ENCODE data around the gene NIPSNAP2.
"Not testable (repeated sequence)": the region's sequence is repeated elsewhere in the genome, so short reads cannot be mapped to it uniquely, and the experiment has no call there.

NIPSNAP2 gene

DNA sequence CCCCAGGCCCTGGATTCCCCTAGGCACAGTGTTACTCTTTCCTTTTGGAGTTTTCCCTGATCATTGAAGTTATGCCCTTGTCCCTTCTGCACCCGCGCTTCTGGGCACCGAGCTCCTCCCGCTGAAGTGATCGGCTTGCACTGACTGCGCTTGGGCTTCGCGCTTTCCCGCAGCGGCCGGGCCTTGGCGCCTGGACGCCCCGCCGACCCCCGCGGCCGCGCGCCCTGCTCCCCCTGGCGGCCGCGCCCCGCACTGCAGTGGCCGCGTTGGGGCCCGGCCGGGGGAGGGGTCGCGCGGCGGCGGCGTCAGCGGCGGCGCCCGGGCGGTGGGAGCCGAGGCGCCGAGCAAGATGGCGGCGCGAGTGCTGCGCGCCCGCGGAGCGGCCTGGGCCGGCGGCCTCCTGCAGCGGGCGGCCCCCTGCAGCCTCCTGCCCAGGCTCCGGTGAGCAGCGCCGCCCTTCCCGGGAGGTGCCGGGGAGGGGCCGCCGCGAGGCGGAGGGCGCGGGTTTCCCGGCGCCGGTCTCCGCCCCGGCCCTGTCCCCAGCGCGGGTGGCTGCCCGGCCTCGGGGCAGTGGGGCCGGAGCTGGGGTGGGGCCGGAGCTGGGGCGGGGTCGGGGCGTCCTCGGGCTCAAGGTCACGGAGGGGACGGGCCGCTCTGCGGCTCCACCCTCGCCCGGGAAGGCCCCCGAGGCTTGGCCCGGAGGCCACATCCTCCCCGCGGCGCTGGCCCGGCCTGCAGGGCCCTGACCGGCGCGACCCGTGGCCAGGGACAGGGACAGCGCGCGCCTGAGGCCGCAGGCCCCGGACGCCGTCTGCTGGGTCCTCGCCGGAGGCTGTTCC, at the start of gene NIPSNAP2:
Gene NIPSNAP2, plus strand, starts transcription at position 325 of the 839 bp plus-strand sequence. Its CDS starts 25 bp downstream, at position 350.
- peaks cover 6% of the 10 kb centered on the region; the same call in 1 of the 2 replicates for H3K27me3 ChIP-seq (ENCODE audit: control insufficient read depth, insufficient read depth, low read length)

GRCh38 chr7:55917771-55918170, 46.6 kb upstream of the NIPSNAP2 start:
- Histone ChIP-seq H3K27me3 (ENCODE audit: control insufficient read depth, insufficient read depth, low read length) (no peaks in the 10 kb centered on the region), H3K9ac (ENCODE audit: low read depth, low read length) (no peak overlapping the region), H3K36me3 (ENCODE audit: control insufficient read depth, insufficient read depth, low read length) (peaks cover 1% of the 10 kb centered on the region), H3K9me3 (ENCODE audit: control insufficient read depth, insufficient read depth, low read length) (no peaks in the 10 kb centered on the region), H3K27ac (ENCODE audit: low read depth, low read length) (no peak overlapping the region), H3K4me1 (ENCODE audit: control insufficient read depth, insufficient read depth, low read length) (no peaks in the 10 kb centered on the region), H3K4me3 (ENCODE audit: low read depth, low read length) (no peak overlapping the region)

More for the DNA sequence above, at the start of gene NIPSNAP2:
- H3K36me3 ChIP-seq (ENCODE audit: control insufficient read depth, insufficient read depth, low read length) = 0 out of 2 replicates have a peak, but pooled peaks cover 4% of the 10 kb centered on the region
- no peaks in the 10 kb centered on the region for H3K9me3 ChIP-seq (ENCODE audit: control insufficient read depth, insufficient read depth, low read length)
- peak within 1 kb of the TSS; percentile 89 for H3K4me3 ChIP-seq (ENCODE audit: low read depth, low read length)
- H3K9ac ChIP-seq (ENCODE audit: low read depth, low read length) = peak within 1 kb of the TSS; percentile 76
- H3K4me1 ChIP-seq (ENCODE audit: control insufficient read depth, insufficient read depth, low read length) = 0 out of 2 replicates have a peak, but pooled peaks cover 6% of the 10 kb centered on the region
- H3K27ac ChIP-seq (ENCODE audit: low read depth, low read length) = peak within 1 kb of the TSS; percentile 81

DNA sequence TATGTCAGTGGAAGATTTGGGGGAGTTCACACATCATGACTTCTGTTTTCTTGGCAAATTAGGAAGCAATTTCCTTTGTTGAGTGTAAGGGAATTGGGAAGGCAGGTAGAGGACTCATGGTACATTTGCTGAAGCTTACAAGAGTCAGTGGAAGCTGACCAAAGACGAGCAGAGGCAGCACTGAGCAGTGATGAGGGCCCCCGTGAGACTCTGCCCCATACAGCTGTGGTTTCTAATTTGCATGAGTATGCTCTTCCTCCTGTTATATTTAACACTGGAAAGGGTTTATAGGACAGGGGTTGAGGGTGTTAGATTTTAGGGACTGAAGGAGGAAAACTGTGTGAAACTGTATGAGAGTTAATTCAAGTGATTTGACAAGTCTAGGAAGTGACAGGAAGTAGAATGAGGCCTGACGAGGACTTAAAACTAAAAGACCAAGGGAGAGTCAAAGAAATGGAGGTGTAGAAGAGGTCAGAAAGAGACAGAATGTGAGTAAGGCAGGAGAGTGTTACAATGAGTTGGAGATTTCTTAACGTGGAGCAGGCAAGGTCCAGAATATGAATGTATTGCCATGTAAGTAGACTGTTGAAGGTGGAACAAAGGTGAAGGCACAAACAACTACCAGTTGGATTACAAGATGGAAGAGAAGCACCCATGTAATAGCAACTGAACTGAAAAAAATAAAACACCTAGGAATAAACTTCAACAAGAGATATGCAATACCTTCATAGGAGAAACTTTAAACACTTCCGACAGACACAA, 36.2 kb upstream of the NIPSNAP2 start:
- H3K9me3 ChIP-seq (ENCODE audit: control insufficient read depth, insufficient read depth, low read length) = peaks cover 4% of the 10 kb centered on the region; the same call in 1 of the 2 replicates
- H3K9ac ChIP-seq (ENCODE audit: low read depth, low read length) = no peak overlapping the region
- H3K4me1 ChIP-seq (ENCODE audit: control insufficient read depth, insufficient read depth, low read length) = no peaks in the 10 kb centered on the region
- no peak overlapping the region for H3K4me3 ChIP-seq (ENCODE audit: low read depth, low read length)
- no peaks in the 10 kb centered on the region for H3K27me3 ChIP-seq (ENCODE audit: control insufficient read depth, insufficient read depth, low read length)
- H3K36me3 ChIP-seq (ENCODE audit: control insufficient read depth, insufficient read depth, low read length) = peaks cover 6% of the 10 kb centered on the region
- H3K27ac ChIP-seq (ENCODE audit: low read depth, low read length) = no peak overlapping the region

GRCh38 chr7:55931421-55932151, 32.8 kb upstream of the NIPSNAP2 start:
- Histone ChIP-seq H3K36me3 (ENCODE audit: control insufficient read depth, insufficient read depth, low read length) (no peaks in the 10 kb centered on the region), H3K27ac (ENCODE audit: low read depth, low read length) (no peak overlapping the region), H3K9me3 (ENCODE audit: control insufficient read depth, insufficient read depth, low read length) (peaks cover 9% of the 10 kb centered on the region; the same call in 1 of the 2 replicates)

GRCh38 chr7:55939514-55940123, 24.8 kb upstream of the NIPSNAP2 start:
- Histone ChIP-seq H3K36me3 (ENCODE audit: control insufficient read depth, insufficient read depth, low read length) (no peaks in the 10 kb centered on the region), H3K9me3 (ENCODE audit: control insufficient read depth, insufficient read depth, low read length) (peaks cover 40% of the 10 kb centered on the region), H3K9ac (ENCODE audit: low read depth, low read length) (no peak overlapping the region), H3K4me3 (ENCODE audit: low read depth, low read length) (no peak overlapping the region), H3K27ac (ENCODE audit: low read depth, low read length) (no peak overlapping the region), H3K27me3 (ENCODE audit: control insufficient read depth, insufficient read depth, low read length) (no peaks in the 10 kb centered on the region), H3K4me1 (ENCODE audit: control insufficient read depth, insufficient read depth, low read length) (no peaks in the 10 kb centered on the region)

More at GRCh38 chr7:55931421-55932151, 32.8 kb upstream of the NIPSNAP2 start:
- Histone ChIP-seq H3K9ac (ENCODE audit: low read depth, low read length) (no peak overlapping the region), H3K27me3 (ENCODE audit: control insufficient read depth, insufficient read depth, low read length) (no peaks in the 10 kb centered on the region), H3K4me3 (ENCODE audit: low read depth, low read length) (no peak overlapping the region), H3K4me1 (ENCODE audit: control insufficient read depth, insufficient read depth, low read length) (no peaks in the 10 kb centered on the region)

GRCh38 chr7:55946545-55946944, 17.8 kb upstream of the NIPSNAP2 start:
- Histone ChIP-seq H3K9ac (ENCODE audit: low read depth, low read length) (no peak overlapping the region), H3K36me3 (ENCODE audit: control insufficient read depth, insufficient read depth, low read length) (no peaks in the 10 kb centered on the region), H3K9me3 (ENCODE audit: control insufficient read depth, insufficient read depth, low read length) (peaks cover 10% of the 10 kb centered on the region; the same call in 1 of the 2 replicates), H3K27me3 (ENCODE audit: control insufficient read depth, insufficient read depth, low read length) (no peaks in the 10 kb centered on the region), H3K4me3 (ENCODE audit: low read depth, low read length) (no peak overlapping the region), H3K4me1 (ENCODE audit: control insufficient read depth, insufficient read depth, low read length) (no peaks in the 10 kb centered on the region), H3K27ac (ENCODE audit: low read depth, low read length) (no peak overlapping the region)

- H3K36me3 ChIP-seq (ENCODE audit: control insufficient read depth, insufficient read depth, low read length) = peaks cover 26% of the 10 kb centered on the region
- H3K4me3 ChIP-seq (ENCODE audit: low read depth, low read length) = peak within 1 kb of the TSS; percentile 84
- no peaks in the 10 kb centered on the region for H3K27me3 ChIP-seq (ENCODE audit: control insufficient read depth, insufficient read depth, low read length)
- H3K9me3 ChIP-seq (ENCODE audit: control insufficient read depth, insufficient read depth, low read length) = no peaks in the 10 kb centered on the region
- no peaks in the 10 kb centered on the region for H3K4me1 ChIP-seq (ENCODE audit: control insufficient read depth, insufficient read depth, low read length)
- peak within 1 kb of the TSS; percentile 92 for H3K9ac ChIP-seq (ENCODE audit: low read depth, low read length)
- peak within 1 kb of the TSS; percentile 42 for H3K27ac ChIP-seq (ENCODE audit: low read depth, low read length)
These were observed 12.6 kb upstream of the NIPSNAP2 start, which contains the start of gene MRPS17 for GRCh38 chr7:55951637-55952351. MRPS17 (plus strand) TSS chr7:55951877; CDS start chr7:55953196, 1,319 bp downstream.

DNA sequence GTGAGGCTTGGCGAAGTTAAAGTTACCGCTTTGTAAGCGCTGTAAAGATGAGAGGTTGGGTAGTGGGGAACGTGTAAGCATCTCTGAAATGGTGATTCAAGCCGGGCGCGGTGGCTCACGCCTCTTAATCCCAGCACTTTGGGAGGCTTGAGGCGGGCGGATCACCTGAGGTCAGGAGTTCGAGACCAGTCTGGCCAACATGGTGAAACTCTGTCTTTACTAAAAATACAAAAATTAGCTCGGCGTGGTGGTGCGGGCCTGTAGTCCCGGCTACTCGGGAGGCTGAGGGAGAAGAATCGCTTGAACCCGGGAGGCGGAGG, 12.1 kb upstream of the NIPSNAP2 start:
- not testable (repeated sequence) for H3K9me3 ChIP-seq (ENCODE audit: control insufficient read depth, insufficient read depth, low read length); H3K27me3 ChIP-seq (ENCODE audit: control insufficient read depth, insufficient read depth, low read length); H3K27ac ChIP-seq (ENCODE audit: low read depth, low read length); H3K4me1 ChIP-seq (ENCODE audit: control insufficient read depth, insufficient read depth, low read length)
- peaks cover 26% of the 10 kb centered on the region for H3K36me3 ChIP-seq (ENCODE audit: control insufficient read depth, insufficient read depth, low read length)
- H3K9ac ChIP-seq (ENCODE audit: low read depth, low read length) = peak overlapping the region; percentile 92
- H3K4me3 ChIP-seq (ENCODE audit: low read depth, low read length) = peak overlapping the region; percentile 84

DNA sequence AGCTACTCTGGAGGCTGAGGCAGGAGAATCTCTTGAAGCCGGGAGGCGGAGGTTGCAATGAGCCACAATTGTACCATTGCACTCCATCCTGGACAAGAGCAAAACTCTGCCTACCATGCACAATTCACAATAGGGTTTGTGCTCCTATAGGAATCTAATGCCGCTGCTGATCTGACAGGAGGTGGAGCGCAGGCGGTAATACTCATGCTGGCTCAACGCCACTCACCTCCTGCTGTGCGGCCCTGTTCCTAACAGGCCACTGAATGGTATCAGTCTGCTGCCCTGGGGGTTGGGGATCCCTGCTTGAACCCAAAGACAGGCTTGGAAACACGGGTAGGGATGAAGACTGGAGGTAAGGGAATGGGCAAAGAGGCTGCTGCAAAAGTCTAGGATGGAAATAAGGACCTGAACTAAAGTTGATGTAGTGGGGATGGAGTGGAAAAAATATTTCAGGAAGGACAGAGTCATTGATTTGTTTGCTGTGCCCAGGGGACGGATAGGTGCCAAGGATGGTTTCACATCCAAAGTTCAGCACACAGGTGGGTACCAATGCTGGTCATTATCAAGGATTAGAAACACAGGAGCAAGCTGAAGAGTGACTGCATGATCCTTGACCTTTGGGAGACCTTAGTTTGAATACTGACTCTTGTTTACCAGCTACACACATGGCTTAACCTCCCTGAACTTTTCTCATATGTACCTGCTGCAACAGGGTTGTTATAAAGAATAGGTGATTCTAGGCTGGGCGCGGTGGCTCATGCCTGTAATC, 10.5 kb upstream of the NIPSNAP2 start:
- H3K9ac ChIP-seq (ENCODE audit: low read depth, low read length) = no peak overlapping the region
- no peaks in the 10 kb centered on the region for H3K9me3 ChIP-seq (ENCODE audit: control insufficient read depth, insufficient read depth, low read length)
- H3K36me3 ChIP-seq (ENCODE audit: control insufficient read depth, insufficient read depth, low read length) = peaks cover 26% of the 10 kb centered on the region
- H3K27ac ChIP-seq (ENCODE audit: low read depth, low read length) = no peak overlapping the region
- no peak overlapping the region for H3K4me3 ChIP-seq (ENCODE audit: low read depth, low read length)
- no peaks in the 10 kb centered on the region for H3K27me3 ChIP-seq (ENCODE audit: control insufficient read depth, insufficient read depth, low read length)
- H3K4me1 ChIP-seq (ENCODE audit: control insufficient read depth, insufficient read depth, low read length) = no peaks in the 10 kb centered on the region
